ENCODE measurements around the gene KRTAP10-1. TPM values are rescaled to one million over a fixed set of nuclear protein-coding genes. Genes with fewer than 3 reads are reported as not detected.

Gene KRTAP10-1
- total RNA-seq, 1 experiment from 2014 or later = not detected

- Histone ChIP-seq H3K56ac (ENCODE audit: insufficient read length, low read depth, low read length) (no peak overlapping the region), H2BK20ac (ENCODE audit: low read depth, low read length, poor library complexity, severe bottlenecking) (no peak overlapping the region), H3K27ac (ENCODE audit: insufficient read length, low read depth, low read length) (no peak overlapping the region), H2AFZ (ENCODE audit: low read length) (no peak overlapping the region), H2AK5ac (ENCODE audit: insufficient read length, low read length) (no peak overlapping the region), H4K91ac (ENCODE audit: insufficient read length, low read depth, low read length) (no peak overlapping the region), H2BK5ac (ENCODE audit: insufficient read length, low read length) (no peak overlapping the region), H4K5ac (ENCODE audit: insufficient read length, low read depth, low read length) (no peak overlapping the region), H3K4me2 (ENCODE audit: insufficient read depth, insufficient read length, low read length) (no peak overlapping the region), H3K9ac (ENCODE audit: extremely low read depth, insufficient read length, low read length) (no peak overlapping the region), H3K23me2 (ENCODE audit: insufficient read length, low read depth, low read length, poor library complexity, severe bottlenecking) (no peaks in the 10 kb centered on the region), H3K4me1 (ENCODE audit: insufficient read depth, low read length) (no peaks in the 10 kb centered on the region), H3K9me3 (ENCODE audit: control insufficient read depth, low read depth, low read length) (no peaks in the 10 kb centered on the region), H3K27me3 (ENCODE audit: insufficient read depth, low read length) (no peaks in the 10 kb centered on the region), H3K79me2 (ENCODE audit: insufficient read depth, low read length) (no peaks in the 10 kb centered on the region), H4K8ac (replicated peaks; ENCODE audit: insufficient read length, low read depth, low read length) (no peak overlapping the region), H3T11ph (ENCODE audit: low read length) (no peak overlapping the region), H2BK12ac (ENCODE audit: insufficient read length, low read depth, low read length) (no peak overlapping the region), H3K18ac (ENCODE audit: insufficient read length, low read depth, low read length) (no peak overlapping the region), H2BK15ac (ENCODE audit: low read depth, low read length) (no peak overlapping the region), H3K79me1 (ENCODE audit: insufficient read depth, low read depth, low read length, poor library complexity, severe bottlenecking) (no peaks in the 10 kb centered on the region), H2BK120ac (ENCODE audit: low read depth, low read length, poor library complexity, severe bottlenecking) (no peak overlapping the region), H3K4ac (ENCODE audit: low read depth, low read length) (no peak overlapping the region), H3K14ac (ENCODE audit: insufficient read depth, low read length) (no peak overlapping the region), H3K23ac (ENCODE audit: insufficient read length, low read depth, low read length) (no peak overlapping the region), H4K20me1 (ENCODE audit: control insufficient read depth, insufficient read depth, insufficient read length) (no peaks in the 10 kb centered on the region)
- TF ChIP-seq CTCF (conservative IDR thresholded peaks at IDR 0.05) = no peak
- DNase-seq = no peak
- no peak overlapping the region for H3K27ac Mint-ChIP-seq
- H3K36me3 Mint-ChIP-seq (ENCODE audit: insufficient read depth in 1 of 3, low read depth in 3 of 3) = no peaks in the 10 kb centered on the region; a peak in 1 of 7 replicates
- WGBS (ENCODE audit: extremely low coverage, insufficient read length, low lambda C conversion rate) = no CpG with 5 or more reads among the region's 2 CpGs
- H3K27me3 Mint-ChIP-seq (ENCODE audit: low read depth) = peaks cover 10% of the 10 kb centered on the region
- no peak overlapping the region for H3K4me3 Mint-ChIP-seq
- H3K9me3 Mint-ChIP-seq = no peaks in the 10 kb centered on the region
- peaks cover 0 to 4% of the 10 kb centered on the region in 2 experiments; a peak in 1 of 4 replicates for H3K4me1 Mint-ChIP-seq
Measured at GRCh38 chr21:44524414-44525371, 15.3 kb downstream of the KRTAP10-1 start.
